ENCODE measurements around the gene MLLT11. TPM values are rescaled to one million over a fixed set of nuclear protein-coding genes. Genes with fewer than 3 reads are reported as not detected.

Gene MLLT11, protein sequence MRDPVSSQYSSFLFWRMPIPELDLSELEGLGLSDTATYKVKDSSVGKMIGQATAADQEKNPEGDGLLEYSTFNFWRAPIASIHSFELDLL
- 4.1 TPM for total RNA-seq (ENCODE audit: insufficient read depth, low replicate concordance)

DNA sequence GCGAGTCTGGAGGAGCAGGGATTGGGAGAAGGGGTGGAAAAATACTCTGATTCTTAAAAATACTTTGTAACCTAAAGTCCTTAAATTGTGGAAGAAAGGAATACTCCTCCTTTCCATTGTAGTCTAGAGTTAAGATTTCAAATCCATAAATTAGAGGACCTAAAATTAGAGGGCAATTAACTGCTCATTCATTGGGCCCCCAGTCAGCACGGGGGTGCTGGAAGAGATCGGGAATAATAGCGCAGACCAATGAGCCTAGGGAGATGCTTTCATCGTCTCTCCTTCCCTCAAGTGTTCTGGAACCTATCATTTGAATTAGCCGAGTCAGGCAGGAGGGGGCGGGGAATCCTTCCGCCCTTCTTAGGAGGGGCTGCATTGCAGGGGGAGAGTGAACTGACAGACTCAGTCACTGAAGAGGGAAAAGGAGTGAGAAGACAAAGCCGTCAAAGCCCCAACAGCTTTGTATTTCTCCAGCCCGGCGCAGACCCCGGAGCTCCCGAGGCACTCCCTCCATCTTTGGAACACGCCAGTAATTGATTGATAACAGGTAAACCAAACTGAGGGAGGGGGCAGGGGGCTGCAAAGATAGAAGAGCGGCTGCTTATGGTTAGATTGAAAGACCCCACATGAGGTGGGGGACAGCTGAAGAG, at the start of gene MLLT11:
MLLT11 (plus strand) TSS at position 391 of the 650 bp plus-strand sequence. CDS start 6,828 bp downstream, outside the sequence.
- peak; percentile 94 for DNase-seq (ENCODE audit: low spot score)

DNA sequence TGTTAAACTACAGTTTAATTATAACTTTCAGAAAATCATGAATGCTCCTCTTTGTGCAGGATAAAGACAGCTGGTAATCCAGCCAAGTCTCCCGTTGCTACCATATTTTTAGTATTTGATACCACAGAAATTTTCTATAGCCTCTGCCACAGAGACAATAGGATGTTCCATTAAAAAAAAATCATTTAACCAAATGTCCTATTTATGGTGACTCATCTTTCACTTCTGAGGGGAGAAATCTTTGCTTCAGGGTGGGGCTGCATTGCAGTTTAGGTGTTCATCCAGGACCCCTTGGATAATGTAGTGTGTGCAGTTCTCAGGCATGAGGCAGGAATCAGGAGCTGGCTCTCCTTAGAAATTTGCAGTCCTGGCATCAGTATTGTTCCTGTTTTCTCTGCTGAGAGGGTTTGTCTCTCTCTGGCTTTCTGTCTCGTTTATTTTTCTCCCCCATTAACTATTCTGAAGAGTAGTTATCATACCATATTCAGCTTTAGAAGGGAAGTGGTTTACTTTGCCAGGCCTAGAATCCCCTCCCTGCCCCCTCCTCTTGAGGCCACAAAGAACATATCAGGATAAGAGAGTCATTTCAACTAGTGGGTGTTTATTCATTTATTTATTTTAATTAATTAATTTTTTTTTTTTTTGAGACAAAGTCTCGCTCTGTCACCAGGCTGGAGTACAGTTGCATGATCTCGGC, 48.9 kb upstream of the MLLT11 start:
- no peak for DNase-seq (ENCODE audit: low spot score)

DNA sequence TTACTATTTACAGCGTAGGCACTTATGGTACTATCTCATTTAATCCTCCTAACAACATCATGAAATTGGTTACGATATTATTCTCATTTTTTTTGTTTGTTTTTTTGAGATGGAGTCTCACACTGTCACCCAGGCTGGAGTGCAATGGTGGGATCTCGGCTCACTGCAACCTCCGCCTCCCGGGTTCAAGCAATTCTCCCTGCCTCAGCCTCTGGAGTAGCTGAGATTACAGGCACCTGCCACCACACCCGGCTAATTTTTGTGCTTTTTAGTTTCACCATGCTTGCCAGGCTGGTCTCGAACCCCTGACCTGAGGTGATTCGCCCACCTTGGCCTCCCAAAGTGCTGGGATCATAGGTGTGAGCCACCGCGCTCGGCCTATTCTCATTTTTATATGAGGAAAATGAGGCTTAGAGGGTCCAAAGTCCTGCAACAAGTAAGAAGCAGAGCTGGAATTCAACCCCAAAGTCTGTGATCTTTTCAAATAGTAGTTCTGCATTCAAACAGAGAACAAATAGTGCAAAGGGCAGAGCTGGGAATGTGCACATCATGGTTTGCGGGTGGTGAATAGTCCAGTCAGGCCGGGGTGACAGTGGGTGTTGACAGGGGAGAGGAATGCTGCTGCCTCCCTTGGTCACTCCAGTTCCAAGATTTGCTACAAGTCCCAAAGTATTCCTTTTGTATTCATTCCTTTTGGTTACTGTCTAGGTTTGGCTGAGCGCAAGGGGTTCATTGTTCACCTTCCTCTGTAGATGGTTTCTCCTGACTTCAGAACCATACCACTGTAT, 47.3 kb upstream of the MLLT11 start:
- DNase-seq (ENCODE audit: low spot score) = no peak

DNA sequence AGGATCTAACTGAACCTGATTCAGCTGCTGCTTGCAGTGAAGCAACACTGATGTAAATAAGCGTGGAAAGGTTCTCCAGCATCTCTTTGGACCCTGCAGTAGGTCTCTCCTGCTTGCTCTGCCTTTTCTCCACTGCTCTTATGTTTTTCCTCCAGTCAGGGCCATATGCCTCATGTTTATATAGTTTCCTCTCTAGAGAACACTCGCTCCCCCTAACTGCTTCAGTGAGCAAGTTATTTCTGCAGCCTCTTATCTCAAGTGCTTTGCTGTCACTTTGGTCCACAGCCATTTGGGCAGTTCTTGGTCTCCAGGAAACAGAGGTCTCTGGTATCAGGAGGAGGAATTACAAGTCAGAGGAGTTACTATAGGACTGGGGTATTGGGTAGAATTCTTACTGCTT, 46.7 kb upstream of the MLLT11 start:
- DNase-seq (ENCODE audit: low spot score) = peak; percentile 96

DNA sequence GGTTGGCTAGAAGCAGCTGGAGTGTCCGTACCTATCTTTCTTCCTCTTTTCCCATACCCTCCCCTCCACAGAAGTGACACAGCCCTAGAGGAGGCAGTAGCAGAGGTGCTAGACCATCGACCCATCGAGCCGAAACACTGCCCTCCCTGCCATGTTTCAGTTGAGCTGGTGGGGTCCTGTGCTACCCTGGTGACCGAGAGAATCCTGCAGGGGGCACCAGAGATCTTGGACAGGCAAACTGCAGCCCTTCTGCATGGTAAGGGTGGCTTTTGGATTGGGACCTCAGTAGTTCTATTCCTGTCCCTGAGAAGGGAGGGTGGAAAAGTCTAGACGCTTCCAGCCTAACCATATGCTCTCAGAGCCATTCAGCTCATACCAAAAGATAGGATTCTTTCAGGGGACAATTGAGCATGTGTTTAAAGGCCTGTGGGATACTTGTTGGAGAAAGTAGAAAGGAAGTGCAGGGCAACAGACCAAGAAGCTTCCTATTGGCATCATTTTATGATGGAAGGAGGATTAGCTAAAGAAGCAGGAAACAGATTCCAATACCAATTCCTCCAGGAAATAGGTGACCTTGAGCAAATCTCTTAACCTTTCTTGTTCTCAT, 35.6 kb upstream of the MLLT11 start:
- DNase-seq (ENCODE audit: low spot score) = peak; percentile 69

DNA sequence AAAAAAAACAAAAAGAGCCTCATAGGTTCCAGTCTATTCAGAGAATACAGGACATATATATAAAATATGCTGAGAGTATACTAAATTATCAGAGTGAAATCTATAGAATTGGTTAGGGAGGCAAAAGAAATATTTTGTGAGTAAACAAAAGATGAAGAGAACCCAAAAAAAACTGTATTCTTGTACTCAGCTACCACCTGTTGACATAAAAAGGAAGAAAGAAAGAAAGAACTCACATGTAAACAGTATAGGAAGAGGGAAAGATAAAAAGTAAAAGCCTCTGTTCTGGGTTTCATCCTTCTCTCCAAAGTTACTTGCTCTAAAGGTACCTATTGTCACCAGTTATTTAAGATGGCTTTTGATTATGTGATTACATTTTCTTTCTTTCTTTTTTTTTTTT, 33.7 kb upstream of the MLLT11 start:
- DNase-seq (ENCODE audit: low spot score) = no peak

DNA sequence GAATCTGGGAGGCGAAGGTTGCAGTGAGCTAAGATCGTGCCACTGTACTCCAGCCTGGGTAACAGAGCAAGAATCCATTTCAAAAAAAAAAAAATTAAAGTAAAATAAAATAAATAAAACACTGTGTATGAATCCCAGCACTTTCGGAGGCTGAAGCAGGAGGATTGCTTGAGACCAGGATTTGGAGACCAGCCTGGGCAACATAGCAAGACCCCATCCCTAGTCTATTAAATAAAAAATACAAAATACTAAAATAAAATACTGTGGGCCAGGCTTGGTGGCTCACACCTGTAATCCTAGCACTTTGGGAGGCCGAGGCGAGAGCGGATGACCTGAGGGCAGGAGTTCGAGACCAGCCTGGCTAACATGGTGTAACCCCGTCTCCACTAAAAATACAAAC, 28.0 kb upstream of the MLLT11 start:
- no peak for DNase-seq (ENCODE audit: low spot score)

DNA sequence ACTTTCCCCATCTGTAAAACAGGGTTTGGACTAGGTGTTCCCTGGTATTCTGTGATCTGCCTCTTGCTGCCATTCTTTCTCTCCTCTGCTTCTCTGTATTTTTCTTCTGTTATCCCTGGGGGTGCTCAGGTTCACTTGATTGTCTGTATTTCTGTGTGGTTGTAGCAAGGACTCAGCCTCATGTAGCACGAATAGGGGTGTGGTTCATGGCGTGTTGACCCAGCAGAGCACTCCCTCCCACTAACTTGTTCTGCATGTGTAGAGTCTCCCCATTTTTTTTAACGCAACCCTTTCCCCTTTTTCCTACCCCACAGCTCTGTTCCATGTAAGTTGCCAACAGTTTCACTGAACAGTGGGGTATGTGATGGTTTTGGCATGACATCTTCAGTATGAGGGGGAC, 25.0 kb upstream of the MLLT11 start:
- DNase-seq (ENCODE audit: low spot score) = no peak

GRCh38 chr1:151036356-151036755, 23.8 kb upstream of the MLLT11 start, which contains the start of gene BNIPL:
TSS of gene BNIPL (plus strand) at chr1:151036586. CDS start at chr1:151036726, 140 bp downstream.
- peak; percentile 53 for DNase-seq (ENCODE audit: low spot score)

GRCh38 chr1:151037032-151037431, 23.2 kb upstream of the MLLT11 start:
- no peak for DNase-seq (ENCODE audit: low spot score)

GRCh38 chr1:151039521-151039920, 20.7 kb upstream of the MLLT11 start:
- no peak for DNase-seq (ENCODE audit: low spot score)

DNA sequence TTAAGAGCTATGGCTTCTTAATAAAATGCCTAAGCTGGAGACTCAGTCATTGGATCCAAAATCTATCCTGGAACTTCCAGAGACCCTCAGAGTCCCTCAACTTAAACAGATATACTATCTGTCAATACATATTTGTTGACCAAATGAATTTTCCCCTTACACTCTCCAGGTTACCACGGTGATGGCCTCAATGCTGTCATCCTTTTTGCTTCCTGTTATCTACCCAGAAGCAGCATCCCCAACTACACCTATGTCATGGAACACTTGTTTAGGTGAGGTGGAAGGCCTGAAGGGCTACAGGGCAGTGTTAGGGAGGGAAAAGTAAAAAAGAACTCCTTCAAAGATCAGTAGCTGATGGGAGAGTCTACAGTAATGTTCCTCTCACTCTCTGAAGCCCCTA, 17.0 kb upstream of the MLLT11 start:
- DNase-seq (ENCODE audit: low spot score) = no peak

- peak; percentile 83 for DNase-seq (ENCODE audit: low spot score)
These were observed 12.6 kb upstream of the MLLT11 start, which contains the start of gene C1orf56 for GRCh38 chr1:151047591-151047924. TSS of gene C1orf56 (plus strand) at chr1:151047751. CDS start at chr1:151047848, 97 bp downstream.

- peak; percentile 65 for DNase-seq (ENCODE audit: low spot score)
These were observed 12.1 kb upstream of the MLLT11 start for GRCh38 chr1:151047925-151048644.

- DNase-seq (ENCODE audit: low spot score) = no peak
These were observed 11.6 kb upstream of the MLLT11 start for GRCh38 chr1:151048645-151049032.

GRCh38 chr1:151049458-151049857, 10.7 kb upstream of the MLLT11 start:
- no peak for DNase-seq (ENCODE audit: low spot score)

DNA sequence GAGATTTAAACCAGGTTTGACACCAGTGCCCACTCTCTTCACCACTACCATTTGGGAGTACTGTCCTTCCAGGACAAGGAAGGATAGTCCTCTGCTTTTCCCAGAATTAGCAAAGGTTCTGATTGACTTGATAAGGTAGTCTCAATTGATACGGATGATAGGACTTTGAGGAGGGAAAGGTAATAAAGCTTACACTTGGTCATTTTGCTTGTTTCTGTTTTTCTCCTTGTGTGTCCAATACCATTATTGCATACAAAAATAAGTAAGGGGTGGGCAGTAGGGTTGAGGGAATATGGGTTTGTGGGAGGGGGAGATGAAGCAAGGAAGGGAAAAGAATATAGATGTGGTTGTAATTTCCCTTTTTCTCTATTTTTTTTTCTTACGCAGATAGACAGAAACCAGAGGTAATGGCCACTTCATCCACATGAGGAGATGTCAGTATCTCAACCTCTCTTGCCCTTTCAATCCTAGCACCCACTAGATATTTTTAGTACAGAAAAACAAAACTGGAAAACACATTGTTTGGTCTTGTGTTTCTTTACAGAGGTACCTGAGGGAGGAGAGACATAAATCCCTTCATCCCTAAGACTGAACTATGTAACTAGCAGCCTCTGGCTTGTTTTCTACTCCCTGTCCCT, 10.0 kb upstream of the MLLT11 start:
- no peak for DNase-seq (ENCODE audit: low spot score)

DNA sequence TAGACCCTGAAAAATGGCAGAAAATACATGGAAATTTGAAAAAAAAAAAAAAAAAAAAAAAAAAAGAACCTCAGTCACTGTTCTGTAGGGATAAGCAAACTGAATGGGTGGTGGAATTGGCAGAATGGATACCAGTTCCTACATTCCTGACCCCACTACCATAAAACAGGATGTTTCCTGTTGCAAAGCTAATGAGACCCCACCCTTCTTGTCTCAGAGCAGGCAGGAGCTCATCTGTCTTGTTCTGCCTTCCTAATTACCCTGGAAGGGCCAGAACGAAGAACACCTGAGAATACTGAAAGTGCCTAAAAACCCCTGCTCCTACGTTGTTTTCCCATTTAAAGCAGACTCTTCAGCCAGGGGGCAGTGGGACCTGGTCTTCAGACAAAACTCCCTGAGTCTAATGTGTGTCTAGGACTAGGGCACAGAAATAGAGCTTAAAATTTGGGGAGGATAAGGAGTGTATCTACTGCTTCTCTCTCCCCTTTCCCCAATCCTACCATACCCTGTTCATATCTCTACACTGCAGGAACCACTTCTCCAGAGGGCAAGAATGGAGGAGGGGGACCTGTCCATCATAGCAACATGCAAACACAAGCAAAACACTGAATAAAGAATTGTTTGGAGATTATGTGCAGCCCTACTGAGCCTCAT, 8.7 kb upstream of the MLLT11 start:
- DNase-seq (ENCODE audit: low spot score) = no peak

GRCh38 chr1:151054971-151055547, 5.1 kb upstream of the MLLT11 start:
- no peak for DNase-seq (ENCODE audit: low spot score)

DNA sequence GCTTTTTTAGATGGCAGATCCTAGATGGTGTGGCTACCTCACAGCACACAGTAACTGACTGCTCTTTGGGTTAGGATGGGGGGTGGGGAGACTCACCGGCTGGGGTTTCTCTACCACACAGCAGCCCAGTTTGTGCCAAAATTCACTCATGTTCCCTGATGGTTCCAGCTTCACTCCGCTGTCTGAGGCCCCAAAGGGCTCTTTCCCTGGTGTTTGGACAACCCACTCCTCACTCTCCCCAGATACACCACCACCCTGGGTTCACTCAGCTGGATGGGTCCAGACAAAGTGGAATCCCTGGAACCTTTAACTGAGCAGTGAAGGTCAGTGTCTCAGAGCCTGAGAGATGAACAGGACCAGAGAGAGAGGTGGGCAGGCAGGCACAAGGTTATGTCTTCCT, 4.6 kb upstream of the MLLT11 start:
- DNase-seq (ENCODE audit: low spot score) = no peak

Data from umbilical cord (tissue), 2 donors.